ENCODE data around the gene ANP32E. TPM values are rescaled to one million over a fixed set of nuclear protein-coding genes. Genes with fewer than 3 reads are reported as not detected.
A peak's percentile ranks its signal among the peaks of the same experiment; 100 is the strongest.

Gene ANP32E
- total and polyA plus RNA-seq, 2 of the 4 experiments (the other 2 are of a cell fraction), result 5.9 to 18.4 TPM

- TF ChIP-seq, protein P1, sequence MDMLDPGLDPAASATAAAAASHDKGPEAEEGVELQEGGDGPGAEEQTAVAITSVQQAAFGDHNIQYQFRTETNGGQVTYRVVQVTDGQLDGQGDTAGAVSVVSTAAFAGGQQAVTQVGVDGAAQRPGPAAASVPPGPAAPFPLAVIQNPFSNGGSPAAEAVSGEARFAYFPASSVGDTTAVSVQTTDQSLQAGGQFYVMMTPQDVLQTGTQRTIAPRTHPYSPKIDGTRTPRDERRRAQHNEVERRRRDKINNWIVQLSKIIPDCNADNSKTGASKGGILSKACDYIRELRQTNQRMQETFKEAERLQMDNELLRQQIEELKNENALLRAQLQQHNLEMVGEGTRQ (IDR thresholded peaks at IDR 0.05; ENCODE audit: low read depth, low read length), result no peak
Measured at GRCh38 chr1:150262388-150263320, 26.7 kb upstream of the ANP32E start (continued).

DNA sequence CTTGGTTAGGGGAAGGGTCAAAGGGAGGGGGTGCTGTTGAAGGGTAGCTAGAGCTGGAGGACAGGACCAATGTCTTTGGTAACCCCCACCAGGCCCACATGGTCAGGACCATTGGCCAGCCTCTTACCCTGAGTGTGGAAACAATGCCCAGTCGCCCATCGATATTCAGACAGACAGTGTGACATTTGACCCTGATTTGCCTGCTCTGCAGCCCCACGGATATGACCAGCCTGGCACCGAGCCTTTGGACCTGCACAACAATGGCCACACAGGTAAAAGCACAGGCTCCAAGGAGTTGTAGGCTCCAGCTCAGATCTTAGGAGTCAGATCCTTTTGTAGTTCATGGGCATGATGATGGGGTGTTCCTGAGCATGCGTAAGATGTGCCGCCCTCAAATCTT, 25.5 kb upstream of the ANP32E start:
- Histone ChIP-seq H3K9me3 (ENCODE audit: control insufficient read depth, insufficient read depth, low read length) (no peaks in the 10 kb centered on the region), H2AK5ac (ENCODE audit: low read depth, low read length) (no peak overlapping the region), H3K4me2 (ENCODE audit: low read depth, low read length) (no peak overlapping the region), H2BK20ac (ENCODE audit: low read depth, low read length) (no peak overlapping the region), H3K27me3 (ENCODE audit: control insufficient read depth, insufficient read depth, low read length) (no peaks in the 10 kb centered on the region), H3K14ac (replicated peaks; ENCODE audit: low read depth, low read length) (no peak overlapping the region), H2AK9ac (replicated peaks; ENCODE audit: low read depth, low read length, poor library complexity) (peak overlapping the region; percentile 26), H2BK120ac (ENCODE audit: low read depth, low read length) (no peak overlapping the region), H2BK5ac (ENCODE audit: low read depth, low read length, poor library complexity, severe bottlenecking) (no peak overlapping the region), H4K5ac (ENCODE audit: low read depth, low read length) (no peak overlapping the region), H3K4me1 (ENCODE audit: control insufficient read depth, insufficient read depth, low read length) (peaks cover 20% of the 10 kb centered on the region), H4K8ac (ENCODE audit: low read depth in 2 of 2, low read length in 2 of 2) (no peak overlapping the region), H3K9ac (ENCODE audit: low read depth, low read length) (no peak overlapping the region), H3K4me3 (ENCODE audit: insufficient read depth, low read depth, low read length) (no peak overlapping the region), H3K56ac (ENCODE audit: extremely low read depth, insufficient read depth, low read length) (no peak overlapping the region), H3K27ac (ENCODE audit: insufficient read depth, low read length) (no peak overlapping the region), H3K23ac (ENCODE audit: low read depth, low read length) (no peak overlapping the region), H3K79me1 (ENCODE audit: low read depth in 1 of 2, low read length in 2 of 2) (peaks cover under 1 to 10% of the 10 kb centered on the region in 2 experiments; a peak in 2 of 4 replicates), H3K9me1 (ENCODE audit: insufficient read depth, low read length) (peaks cover 3% of the 10 kb centered on the region; the same call in 1 of the 2 replicates), H3K18ac (ENCODE audit: low read depth, low read length) (no peak overlapping the region), H4K20me1 (ENCODE audit: insufficient read depth, low read length) (no peaks in the 10 kb centered on the region), H3K36me3 (ENCODE audit: control insufficient read depth, insufficient read depth, low read length) (peaks cover 15% of the 10 kb centered on the region), H3K4ac (ENCODE audit: low read depth, low read length) (no peak overlapping the region), H2BK15ac (ENCODE audit: low read depth, low read length) (no peak overlapping the region), H4K91ac (ENCODE audit: insufficient read depth, low read depth, low read length) (no peak overlapping the region), H2AFZ (replicated peaks; ENCODE audit: low read length, poor library complexity) (no peak overlapping the region)
- DNase-seq (no peak), ATAC-seq (ENCODE audit: low read depth) (no peak)
- dilution Hi-C loops (cut with HindIII; ENCODE audit: low sequenced_read_pairs, unreplicated experiment), result no loop called here
- intact Hi-C loops (cut with micrococcal nuclease), result no loop called here
- 73% methylated on average over 3 of the region's 6 CpGs; no CpG with 5 or more reads in 1 of the 2 experiments for WGBS, 2 experiments (ENCODE audit: extremely low coverage in 2 of 2, insufficient read length in 1 of 2)
- ChIA-PET CTCF (interaction anchor here (0.5 kb wide), 1 partner anchor 719 kb away, joined by 3 read pairs; no protein-coding TSS in a partner anchor), POLR2A (ENCODE audit: unreplicated experiment) (interaction anchor here (0.7 to 1.2 kb wide), 2 partner anchors 9 to 20 kb away, joined by 5 to 15 read pairs; no protein-coding TSS in a partner anchor)
- BruUV-seq (replicated peaks), result no TSS peak
- TF ChIP-seq MAZ (IDR thresholded peaks at IDR 0.05; ENCODE audit: borderline replicate concordance, low read depth, low read length), result no peak
- no peak for TF ChIP-seq POLR2A (IDR thresholded peaks at IDR 0.05; ENCODE audit: low read depth, low read length)
- TF ChIP-seq, protein P2, sequence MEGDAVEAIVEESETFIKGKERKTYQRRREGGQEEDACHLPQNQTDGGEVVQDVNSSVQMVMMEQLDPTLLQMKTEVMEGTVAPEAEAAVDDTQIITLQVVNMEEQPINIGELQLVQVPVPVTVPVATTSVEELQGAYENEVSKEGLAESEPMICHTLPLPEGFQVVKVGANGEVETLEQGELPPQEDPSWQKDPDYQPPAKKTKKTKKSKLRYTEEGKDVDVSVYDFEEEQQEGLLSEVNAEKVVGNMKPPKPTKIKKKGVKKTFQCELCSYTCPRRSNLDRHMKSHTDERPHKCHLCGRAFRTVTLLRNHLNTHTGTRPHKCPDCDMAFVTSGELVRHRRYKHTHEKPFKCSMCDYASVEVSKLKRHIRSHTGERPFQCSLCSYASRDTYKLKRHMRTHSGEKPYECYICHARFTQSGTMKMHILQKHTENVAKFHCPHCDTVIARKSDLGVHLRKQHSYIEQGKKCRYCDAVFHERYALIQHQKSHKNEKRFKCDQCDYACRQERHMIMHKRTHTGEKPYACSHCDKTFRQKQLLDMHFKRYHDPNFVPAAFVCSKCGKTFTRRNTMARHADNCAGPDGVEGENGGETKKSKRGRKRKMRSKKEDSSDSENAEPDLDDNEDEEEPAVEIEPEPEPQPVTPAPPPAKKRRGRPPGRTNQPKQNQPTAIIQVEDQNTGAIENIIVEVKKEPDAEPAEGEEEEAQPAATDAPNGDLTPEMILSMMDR (conservative IDR thresholded peaks at IDR 0.05; ENCODE audit: low read depth, low read length), result no peak
- TF ChIP-seq RAD21 (IDR thresholded peaks at IDR 0.05; ENCODE audit: low read length), result no peak
- TF ChIP-seq SMC3 (IDR thresholded peaks at IDR 0.05; ENCODE audit: low read depth, low read length), result no peak
- no peak for TF ChIP-seq NFE2L2 (IDR thresholded peaks at IDR 0.05; ENCODE audit: low read depth, low read length)
- TF ChIP-seq, protein P1 (IDR thresholded peaks at IDR 0.05; ENCODE audit: low read depth, low read length), result no peak
- TF ChIP-seq FOS (IDR thresholded peaks at IDR 0.05; ENCODE audit: low read depth, low read length), result no peak
- no peak for TF ChIP-seq RFX5 (IDR thresholded peaks at IDR 0.05; ENCODE audit: low read depth, low read length)
- TF ChIP-seq RCOR1 (IDR thresholded peaks at IDR 0.05; ENCODE audit: insufficient replicate concordance, low read length), result no peak
- TF ChIP-seq BHLHE40 (IDR thresholded peaks at IDR 0.05; ENCODE audit: low read depth, low read length), result no peak
- in situ Hi-C loops (cut with MboI; ENCODE audit: low sequenced_read_pairs), result loop anchor here (10.0 kb wide), 1 partner anchor 293 kb away; no protein-coding TSS in a partner anchor

Data from IMR-90 (cell line).